NCI-H524 (cell line): Measurements from ENCODE around the gene ZNF726.
A peak's percentile ranks its signal among the peaks of the same experiment; 100 is the strongest.
"Not testable (repeated sequence)": the region's sequence is repeated elsewhere in the genome, so short reads cannot be mapped to it uniquely, and the experiment has no call there.

ENCODE experiments used
- DNase-seq, 2 experiments: peaks; one replicate each; lab custom pipeline; 2025; lab: John Stamatoyannopoulos, UW

Gene ZNF726

DNA sequence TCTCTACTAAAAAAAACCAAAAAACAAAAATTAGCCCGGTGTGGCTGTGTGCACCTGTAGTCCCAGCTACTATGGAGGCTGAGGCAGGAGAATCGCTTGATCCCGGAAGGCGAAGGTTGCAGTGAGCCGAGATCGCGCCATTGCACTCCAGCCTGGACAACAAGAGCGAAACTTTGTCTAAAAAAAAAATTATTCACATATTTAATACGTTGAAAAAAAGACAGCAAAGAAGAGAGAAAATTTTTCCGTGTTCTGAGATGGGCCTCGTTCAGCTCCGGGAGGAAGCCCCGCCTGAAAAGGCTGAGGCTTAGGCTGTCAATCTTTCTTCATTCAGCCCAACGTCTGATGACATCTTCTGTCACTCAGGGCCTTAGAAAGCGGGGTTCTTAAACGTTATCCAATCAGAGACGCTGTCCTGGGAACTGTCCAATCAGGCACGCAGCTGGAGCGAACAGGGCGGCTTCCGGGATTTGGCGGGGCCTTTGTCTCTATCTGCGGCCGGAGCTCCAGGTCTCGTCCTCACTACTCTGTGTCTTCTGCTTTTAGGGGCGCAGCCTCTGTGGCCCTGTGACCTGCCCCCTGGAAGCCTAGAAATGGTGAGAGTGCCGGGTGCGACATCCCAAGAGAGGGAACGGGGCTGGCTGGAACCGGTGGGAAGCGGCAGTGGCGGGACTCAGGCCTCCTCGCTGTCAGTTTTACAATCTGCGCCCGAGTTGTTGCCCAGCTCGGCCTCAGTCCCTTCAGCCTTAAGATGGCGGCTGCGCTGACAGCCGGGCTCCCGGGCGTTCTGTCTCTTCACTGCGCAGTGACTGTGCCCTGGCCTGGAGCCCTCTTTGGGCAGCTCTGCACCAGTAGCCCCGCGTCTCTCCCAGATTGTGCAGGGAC, at the start of gene ZNF726:
TSS of gene ZNF726 (plus strand) at position 485 of the 885 bp plus-strand sequence. CDS start at position 594, 109 bp downstream.
- DNase-seq, result peak; percentile 86 to 87

DNA sequence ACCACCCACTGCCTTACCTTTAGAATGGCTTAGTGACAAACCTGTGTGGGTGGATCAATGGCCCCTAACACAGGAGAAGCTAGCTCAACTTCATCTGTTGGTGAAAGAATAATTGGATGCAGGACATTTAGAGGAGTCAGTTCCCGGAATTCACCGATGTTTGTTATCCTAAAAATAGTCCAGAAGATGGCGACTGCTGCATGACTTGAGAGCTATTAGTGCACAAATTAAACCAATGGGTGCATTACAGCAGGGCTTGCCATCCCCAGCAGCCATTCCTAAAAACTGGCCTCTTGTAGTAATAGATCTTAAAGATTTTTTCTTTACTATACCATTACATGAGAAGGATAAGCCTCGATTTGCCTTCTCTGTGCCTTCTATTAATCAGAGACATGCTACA, 46.8 kb upstream of the ZNF726 start:
- DNase-seq, result peak in 1 of 2 experiments; percentile 28

GRCh38 chr19:23868630-23869029, 46.1 kb upstream of the ZNF726 start:
- DNase-seq, result no peak

GRCh38 chr19:23872282-23872919, 42.3 kb upstream of the ZNF726 start:
- no peak for DNase-seq

DNA sequence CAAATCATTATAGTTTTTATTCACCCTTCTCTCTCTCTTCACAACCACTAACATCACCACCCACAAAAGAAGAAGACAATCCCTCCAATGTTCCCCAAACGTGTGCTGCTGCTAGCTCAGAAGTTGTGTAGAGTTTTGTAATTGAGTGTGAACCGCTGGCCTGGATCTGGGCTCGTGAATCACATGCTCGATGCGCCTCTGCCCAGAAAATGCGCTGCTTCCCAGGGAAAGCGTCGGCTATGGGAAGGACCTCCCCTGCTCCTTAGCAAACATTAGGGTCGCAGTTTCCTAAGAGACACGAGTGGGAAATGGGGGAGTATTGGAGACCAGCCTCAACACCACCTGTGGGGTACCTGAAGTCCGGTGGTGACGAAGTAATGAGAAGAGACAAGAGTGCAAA, 38.4 kb upstream of the ZNF726 start:
- no peak for DNase-seq

DNA sequence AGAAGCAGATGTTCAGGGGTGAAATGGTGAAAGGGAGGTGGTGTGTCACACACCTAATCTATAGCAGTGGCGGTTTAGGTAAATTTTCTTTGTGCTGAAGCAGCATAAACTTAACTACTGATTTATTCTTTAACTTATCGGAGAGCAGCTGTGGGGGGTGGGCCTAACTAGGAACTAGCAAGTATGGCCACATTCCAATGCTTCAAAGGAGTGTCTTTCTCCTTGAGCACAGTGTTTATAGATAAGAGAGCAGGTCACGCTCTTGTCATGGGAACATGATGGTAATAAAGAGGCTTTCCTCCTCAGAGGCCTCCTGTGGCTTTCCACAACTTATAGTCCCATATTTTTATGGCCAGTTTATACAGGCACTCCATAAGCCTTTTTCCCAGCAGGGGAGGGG, 37.9 kb upstream of the ZNF726 start:
- DNase-seq, result not testable (repeated sequence)

- DNase-seq, result no peak
Measured at GRCh38 chr19:23882493-23882892, 32.2 kb upstream of the ZNF726 start.

DNA sequence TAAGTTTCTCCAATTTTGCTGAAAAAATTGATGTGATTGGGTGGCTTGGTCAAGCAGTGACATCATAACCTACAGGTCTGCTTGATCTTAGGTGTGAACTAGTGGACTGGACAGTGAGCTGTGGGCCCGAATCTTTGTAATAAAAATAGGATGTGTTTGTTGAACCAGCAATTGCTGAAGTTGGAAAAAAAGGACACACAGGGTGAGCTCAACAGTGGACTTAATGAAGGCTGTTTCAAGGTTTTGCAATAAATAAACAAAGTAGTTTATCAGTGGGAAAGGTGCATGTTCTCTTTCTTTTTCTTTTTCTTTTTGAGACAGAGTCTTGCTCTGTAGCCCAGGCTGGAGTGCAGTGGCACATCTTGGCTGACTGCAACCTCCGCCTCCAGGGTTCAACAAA, 30.3 kb upstream of the ZNF726 start:
- DNase-seq, result no peak

DNA sequence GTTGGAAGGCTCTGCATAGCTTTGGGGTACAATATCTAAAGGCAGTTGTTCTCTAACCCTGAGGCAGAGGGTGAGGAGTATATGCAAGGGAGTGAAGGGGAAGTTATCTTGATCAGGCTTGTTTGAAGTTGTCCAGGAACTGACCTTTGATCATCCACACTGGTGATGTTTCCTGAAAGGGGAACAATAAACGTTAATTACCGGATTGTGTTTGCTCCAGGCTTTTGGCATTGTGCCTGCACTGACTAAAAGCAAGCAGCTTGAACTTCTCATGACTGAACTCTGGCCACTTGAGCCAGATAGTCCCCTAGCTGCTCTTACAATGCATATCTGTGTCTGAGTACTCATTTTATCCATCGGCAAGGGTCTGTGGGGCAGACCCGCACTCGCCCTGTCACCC, 27.0 kb upstream of the ZNF726 start:
- DNase-seq, result no peak

DNA sequence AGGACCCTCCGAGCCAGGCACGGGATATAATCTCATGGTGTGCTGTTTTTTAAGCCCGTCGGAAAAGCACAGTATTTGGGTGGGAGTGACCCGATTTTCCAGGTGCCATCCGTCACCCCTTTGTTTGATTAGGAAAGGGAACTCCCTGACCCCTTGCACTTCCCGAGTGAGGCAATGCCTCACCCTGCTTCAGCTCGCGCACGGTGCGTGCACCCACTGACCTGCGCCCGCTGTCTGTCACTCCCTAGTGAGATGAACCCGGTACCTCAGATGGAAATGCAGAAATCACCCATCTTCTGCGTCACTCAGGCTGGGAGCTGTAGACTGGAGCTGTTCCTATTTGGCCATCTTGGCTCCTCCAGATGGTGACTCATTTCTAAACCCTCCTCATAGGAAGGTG, 18.6 kb upstream of the ZNF726 start:
- DNase-seq, result not testable (repeated sequence)

- DNase-seq, result no peak
Measured at GRCh38 chr19:23896912-23897311, 17.8 kb upstream of the ZNF726 start.

GRCh38 chr19:23901360-23901759, 13.3 kb upstream of the ZNF726 start:
- DNase-seq, result no peak

GRCh38 chr19:23904406-23904805, 10.3 kb upstream of the ZNF726 start:
- DNase-seq, result no peak

GRCh38 chr19:23905771-23906170, 8.9 kb upstream of the ZNF726 start:
- DNase-seq, result no peak

DNA sequence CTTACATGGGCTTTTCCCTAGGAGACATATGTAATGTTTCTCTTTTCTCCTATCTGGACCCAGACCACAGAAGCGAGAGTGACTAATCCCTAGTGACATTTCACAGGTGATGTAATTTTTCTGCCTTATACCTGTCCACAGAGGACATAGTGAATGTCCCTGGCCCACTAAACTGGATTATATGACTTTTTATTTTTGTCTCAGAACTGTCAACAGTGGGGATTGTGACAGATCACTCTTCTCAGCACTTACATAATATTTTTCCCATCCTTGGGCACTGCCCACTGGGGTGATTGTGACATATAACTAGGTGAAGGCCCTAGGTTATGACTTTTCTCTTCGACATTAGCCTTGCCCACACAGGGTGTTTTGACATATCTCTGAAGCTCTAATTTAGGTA, 7.9 kb upstream of the ZNF726 start:
- no peak for DNase-seq

- DNase-seq, result no peak
Measured at GRCh38 chr19:23908165-23908564, 6.5 kb upstream of the ZNF726 start.

DNA sequence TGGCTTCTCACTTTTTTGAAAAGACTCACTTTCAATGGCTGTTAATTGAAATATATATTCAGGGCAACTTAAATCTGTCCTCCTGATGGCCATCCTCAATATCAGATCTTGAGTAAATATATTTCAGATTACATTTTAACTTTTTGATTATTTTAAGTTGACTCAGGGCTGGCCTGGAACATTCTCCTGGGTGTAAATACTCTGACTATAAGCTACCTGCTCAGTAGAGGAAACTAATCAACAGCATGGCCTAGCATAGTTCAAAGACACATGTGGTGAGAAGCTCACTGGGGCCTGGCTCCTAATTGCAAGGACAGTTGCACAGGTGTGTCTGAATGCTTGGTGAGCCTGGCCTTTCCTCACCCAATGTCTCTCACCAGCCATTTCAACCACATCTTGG, 5.5 kb upstream of the ZNF726 start:
- DNase-seq, result no peak

DNA sequence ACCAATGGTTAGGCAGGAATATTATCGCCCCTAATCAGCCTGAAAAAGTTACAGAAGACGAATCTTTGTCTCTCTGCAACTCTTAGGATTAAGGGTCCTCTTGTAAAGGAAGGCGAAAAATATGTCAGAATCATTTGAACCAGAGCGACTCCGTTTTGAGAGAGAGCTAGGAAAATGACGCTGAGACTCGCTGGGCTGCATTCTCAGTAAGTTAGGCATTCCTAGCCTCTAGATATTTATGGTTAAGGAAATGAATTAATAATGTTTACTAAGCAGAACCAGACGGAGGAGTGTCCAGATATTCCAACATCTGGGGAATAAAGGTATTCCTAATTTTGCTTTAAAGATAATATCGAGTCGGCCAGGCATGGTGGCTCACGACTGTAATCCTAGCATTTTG, 755 bp upstream of the ZNF726 start:
- DNase-seq, result no peak

DNA sequence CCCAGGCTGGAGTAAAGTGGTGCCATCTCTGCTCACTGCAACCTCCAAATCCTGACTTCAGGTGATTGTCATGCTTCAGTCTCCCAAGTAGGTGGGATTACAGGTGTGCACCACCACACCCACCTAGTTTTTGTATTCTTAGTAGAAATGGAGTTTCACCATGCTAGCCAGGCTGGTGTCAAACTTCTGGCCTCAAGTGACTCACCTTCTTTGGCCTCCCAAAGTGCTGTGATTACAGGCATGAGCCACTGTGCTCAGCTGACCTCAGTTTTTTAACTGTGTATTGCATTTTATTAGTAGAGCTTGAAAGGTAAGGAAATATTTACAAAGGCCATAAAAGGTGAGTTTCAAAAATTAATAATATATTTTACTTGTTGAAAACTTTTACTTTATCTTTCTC, 2.3 kb downstream of the ZNF726 start:
- no peak for DNase-seq

GRCh38 chr19:23917856-23918255, 3.2 kb downstream of the ZNF726 start:
- DNase-seq, result no peak

GRCh38 chr19:23925285-23925684, 10.6 kb downstream of the ZNF726 start:
- DNase-seq, result no peak

DNA sequence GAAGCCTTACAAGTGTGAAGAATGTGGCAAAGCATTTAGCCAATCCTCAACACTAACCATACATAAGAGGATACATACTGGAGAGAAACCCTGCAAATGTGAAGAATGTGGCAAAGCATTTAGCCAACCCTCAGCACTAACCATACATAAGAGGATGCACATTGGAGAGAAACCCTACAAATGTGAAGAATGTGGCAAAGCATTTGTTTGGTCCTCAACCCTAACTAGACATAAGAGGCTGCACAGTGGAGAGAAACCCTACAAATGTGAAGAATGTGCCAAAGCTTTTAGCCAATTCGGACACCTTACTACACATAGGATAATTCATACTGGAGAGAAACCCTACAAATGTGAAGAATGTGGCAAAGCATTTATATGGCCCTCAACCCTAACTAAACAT, 18.2 kb downstream of the ZNF726 start:
- DNase-seq, result no peak

- not testable (repeated sequence) for DNase-seq
Measured at GRCh38 chr19:23937031-23937430, 22.3 kb downstream of the ZNF726 start.
